Smooth muscle cell of the pulmonary artery (primary cell): Measurements from ENCODE around the gene HNRNPH3. TPM values are rescaled to one million over a fixed set of nuclear protein-coding genes. Genes with fewer than 3 reads are reported as not detected.

ENCODE experiments used
- total RNA-seq: library from RNA; depleted of rRNA; stranded (reverse); fragments of >200 nt; gene quantifications from 2 replicates; pipeline ENCODE4 v1.2.3, GENCODE V29; 2014

Gene HNRNPH3
- 26.4 and 32.9 TPM in 2 replicates for total RNA-seq

DNA sequence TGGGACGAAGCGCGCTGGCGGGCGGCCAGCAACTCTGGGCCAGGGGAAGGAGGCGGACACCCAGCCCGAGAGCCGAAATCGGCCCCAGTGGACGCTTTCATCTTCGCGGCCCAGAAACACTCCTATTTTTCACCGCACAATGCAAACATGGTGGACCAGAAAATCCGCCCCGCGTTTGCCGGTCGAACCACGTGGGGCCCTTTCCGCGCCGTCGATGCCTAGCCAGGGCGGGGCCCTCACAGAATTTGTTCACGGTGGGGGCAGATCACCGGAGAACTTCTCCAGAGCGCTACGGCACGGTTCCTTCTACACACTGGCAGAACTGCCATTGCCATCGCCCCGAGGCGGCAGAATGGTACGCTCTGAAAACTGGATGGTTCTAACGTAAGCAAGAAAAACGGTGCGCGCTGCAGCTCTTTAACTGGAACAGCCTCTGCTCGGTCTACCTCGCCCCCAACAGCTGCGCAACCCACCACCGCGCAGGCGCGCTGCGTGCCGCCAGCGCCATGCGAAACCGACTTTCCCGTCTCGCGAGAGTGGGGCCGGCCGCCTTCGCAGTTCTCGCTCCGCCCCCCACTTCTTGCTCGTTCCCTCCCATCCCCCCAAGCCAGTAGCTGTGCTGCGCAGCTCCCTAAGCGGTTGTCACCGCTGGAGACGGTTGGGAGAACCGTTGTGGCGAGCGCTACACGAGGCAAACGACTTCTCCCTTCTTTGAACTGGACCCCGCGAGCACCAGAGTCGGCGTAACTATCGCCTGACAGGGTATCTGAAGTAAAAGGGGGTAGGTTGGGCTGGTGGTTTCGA is at the start of gene HNRNPH3:
TSS of gene HNRNPH3 (plus strand) at position 610 of the 804 bp plus-strand sequence. CDS start 5,158 bp downstream, outside the sequence.

DNA sequence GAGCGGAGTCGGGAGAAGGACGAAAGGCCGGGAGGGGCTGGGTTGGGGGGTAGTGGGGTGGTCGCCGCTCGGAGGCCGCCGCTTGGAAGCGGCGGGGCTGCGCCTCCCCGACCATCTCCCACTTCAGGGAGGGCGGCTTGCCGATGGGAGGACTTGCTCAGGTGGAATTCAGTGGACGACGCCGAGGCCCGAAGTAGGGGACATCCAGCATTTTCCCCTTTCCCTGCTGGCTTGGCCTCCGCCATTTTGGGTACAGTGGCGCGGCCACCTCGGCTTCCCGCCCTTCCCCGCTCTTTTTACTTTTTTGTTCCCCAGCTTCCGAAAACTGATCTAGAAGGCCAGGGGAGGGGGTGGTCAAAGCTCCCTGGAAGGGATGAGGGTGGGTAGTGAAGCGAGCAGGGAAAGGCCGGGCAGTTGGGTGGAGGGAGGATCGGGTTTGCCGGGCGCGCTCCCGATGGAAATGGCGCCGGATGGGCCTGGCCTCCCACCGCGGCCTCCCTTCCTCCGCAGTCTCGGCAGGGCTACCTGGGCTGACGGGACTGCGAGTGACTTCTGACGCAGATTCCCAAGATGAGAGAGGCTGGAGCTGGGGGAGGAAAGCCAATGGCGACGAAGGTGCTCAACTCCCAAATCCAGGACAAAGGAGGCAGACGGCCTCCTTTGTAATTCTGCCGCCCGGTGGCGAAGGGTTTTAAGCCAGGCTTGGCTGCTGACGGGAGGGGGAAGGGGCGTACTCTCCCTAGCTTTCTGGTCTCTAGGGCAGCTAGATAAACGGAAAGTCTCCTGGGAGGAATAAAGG is 594 bp downstream of the HNRNPH3 start, which contains the start of gene PBLD:
TSS of gene PBLD (minus strand) at position 670 of the 799 bp plus-strand sequence. CDS start 26,084 bp downstream, outside the sequence.

Other genes with a start within 250 kb of the HNRNPH3 start
- gene MYPN, start 222.6 kb upstream of the HNRNPH3 start, total RNA-seq = 1.6 and 2.3 TPM in 2 replicates
- 0.07 TPM in 1 of 2 replicates, not detected in the other for gene ATOH7, start 100.0 kb upstream of the HNRNPH3 start, total RNA-seq
- gene PBLD, start 864 bp downstream of the HNRNPH3 start, total RNA-seq = 3.7 and 4.4 TPM in 2 replicates
- gene RUFY2, start 75.2 kb downstream of the HNRNPH3 start, total RNA-seq = 20.0 and 21.5 TPM in 2 replicates
- gene DNA2, start 139.9 kb downstream of the HNRNPH3 start, total RNA-seq = 2.8 and 4.4 TPM in 2 replicates
- 11.6 and 17.6 TPM in 2 replicates for gene SLC25A16, start 195.5 kb downstream of the HNRNPH3 start, total RNA-seq
- gene TET1, start 228.3 kb downstream of the HNRNPH3 start, total RNA-seq = 1.8 and 5.2 TPM in 2 replicates